Measurements from ENCODE around the gene MBD3L1.
A peak's percentile ranks its signal among the peaks of the same experiment; 100 is the strongest.

Gene MBD3L1

DNA sequence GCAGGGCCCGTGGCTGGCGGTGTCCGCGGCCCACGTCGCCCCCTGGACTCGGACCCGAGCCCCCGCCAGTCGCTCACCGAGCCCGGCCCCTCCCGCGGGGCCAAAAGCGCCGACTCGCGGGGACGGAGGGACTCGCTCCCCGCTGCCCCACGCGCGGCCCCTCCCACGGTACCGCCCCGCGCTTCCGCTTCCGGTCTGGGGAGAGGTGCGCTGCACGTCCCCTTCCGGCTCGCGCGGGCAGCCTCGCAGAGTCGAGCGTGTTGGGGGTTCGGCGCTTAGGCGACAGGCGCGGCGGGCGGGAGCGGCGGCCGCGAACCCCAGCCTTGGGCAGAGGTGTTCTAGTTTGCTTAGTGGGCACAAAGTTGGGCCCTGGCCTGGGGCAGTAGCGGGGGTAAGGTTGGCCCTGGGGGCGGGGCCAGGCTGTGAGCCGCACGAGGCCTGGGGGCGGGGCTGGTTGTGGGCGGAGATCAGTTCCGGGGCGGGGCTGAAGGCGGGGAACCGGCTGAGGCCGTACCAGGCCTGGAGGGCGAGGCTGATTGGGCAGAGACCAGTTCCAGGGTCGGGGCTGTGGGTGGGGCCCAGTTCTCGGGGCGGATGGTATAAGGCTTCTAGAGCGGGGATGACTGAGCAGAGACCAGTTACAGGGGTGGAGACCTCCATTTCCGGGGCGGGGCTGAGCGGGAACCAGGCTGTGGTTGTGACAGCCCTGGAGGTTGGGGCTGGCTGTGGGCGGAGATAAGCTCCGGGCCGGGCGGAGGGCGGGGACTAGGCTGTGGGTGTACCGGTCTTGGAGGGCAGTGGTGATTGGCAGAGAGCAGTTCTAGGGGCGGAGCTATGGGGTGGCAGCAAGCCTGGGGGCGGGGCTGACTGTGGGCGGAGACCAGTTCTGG lies at the start of gene MBD3L1, which contains the start of gene ZNF558:
Gene MBD3L1 (plus strand): TSS at position 246 of the 890 bp plus-strand sequence. CDS start 10,302 bp downstream, outside the sequence.
Gene ZNF558 (minus strand): TSS at position 173 of the 890 bp plus-strand sequence. CDS start 9,645 bp downstream, outside the sequence.
- peak; percentile 99 for DNase-seq (ENCODE audit: low read depth, low spot score)

GRCh38 chr19:8794823-8795222 lies 37.4 kb upstream of the MBD3L1 start:
- DNase-seq (ENCODE audit: low read depth, low spot score), result no peak

DNA sequence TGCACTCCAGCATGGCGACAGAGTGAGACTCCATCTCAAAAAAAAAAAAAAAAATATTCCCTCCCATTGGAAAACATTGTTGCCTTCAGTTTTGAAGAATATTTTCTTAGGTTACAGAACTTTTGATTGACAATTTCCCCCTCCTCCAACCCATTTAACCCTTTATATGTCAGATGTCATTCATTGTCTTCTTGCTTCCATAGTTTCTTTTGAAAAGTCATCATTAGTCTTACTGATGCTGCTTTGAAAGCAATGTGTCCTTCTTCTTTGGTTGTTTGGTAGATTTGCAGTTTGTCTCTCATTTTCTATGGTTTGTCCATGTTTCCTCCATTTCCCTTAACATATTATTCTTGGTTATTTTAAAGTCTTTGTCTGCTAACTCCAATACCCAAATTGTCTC lies 25.5 kb upstream of the MBD3L1 start:
- DNase-seq (ENCODE audit: low read depth, low spot score), result no peak

DNA sequence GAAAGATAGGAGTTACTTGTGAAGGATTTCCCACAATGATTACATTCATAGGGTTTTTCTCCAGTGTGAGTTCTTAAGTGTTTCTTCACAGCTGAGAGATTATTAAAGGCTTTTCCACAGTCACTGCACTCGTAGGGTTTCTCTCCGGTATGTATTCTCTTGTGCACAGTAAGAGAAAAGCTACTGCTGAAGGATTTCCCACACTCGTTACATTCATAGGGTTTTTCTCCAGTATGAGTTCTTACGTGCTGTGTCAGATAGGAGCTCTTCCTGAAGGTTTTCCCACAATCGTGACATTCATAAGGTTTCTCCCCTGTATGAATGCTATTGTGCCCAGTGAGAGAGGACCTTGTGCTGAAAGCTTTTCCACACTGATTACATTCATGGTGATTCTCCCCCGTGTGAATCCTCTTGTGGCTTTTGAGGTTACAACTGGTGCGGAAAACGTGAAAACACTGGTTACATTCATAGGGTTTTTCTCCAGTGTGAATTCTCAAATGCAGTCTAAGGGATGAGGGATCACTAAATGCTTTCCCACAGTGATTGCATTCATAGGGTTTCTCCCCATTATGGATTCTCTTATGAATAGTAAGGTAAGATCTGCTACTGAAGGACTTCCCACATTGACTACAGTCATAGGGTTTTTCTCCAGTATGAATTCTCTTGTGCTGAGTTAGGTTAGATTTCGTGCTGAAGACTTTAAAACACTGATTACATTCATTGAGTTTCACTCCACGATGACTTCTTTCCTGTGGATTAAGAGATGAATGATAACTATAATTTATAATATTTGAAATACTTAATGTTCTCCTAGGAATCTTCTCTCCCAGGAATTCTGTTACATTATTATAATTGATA lies 20.6 kb upstream of the MBD3L1 start:
- DNase-seq (ENCODE audit: low read depth, low spot score), result no peak

DNA sequence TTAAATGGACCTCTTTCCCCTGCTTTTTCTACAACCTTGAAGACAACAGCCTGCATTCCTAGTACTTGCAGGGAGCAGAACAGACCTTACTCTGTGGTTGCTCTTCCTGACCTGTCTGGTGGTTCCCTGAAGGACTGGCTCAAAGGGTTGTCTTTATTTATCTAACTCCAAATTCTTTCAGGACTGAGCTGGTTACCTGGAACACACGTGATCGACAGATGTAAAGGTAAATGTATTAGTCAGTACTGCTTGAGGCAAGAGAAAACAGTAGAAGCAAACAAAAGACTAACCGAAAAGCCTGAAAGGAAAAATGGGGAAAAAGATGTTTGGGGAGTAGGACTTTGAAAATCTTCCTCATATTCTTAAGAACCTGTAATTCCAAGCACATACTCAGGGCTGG lies 18.0 kb upstream of the MBD3L1 start:
- no peak for DNase-seq (ENCODE audit: low read depth, low spot score)

- no peak for DNase-seq (ENCODE audit: low read depth, low spot score)
These were observed 16.4 kb upstream of the MBD3L1 start for GRCh38 chr19:8815780-8816179.

DNA sequence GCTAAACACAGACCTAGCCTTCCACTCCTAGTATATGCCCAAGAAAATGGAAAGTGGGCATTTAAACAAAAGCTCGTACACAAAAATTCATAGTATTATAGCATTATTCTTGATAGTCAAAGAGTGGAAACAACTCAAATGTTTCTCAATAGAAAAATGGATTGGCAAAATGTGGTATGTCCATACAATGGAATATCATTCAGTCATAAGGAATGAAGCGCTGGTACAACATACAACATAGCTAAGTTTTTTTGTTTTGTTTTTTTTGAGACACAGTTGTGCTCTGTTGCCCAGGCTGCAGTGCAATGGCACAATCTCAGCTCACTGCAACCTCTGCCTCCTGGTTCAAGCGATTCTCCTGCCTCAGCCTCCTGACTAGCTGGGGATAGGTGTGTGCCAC lies 11.9 kb upstream of the MBD3L1 start:
- DNase-seq (ENCODE audit: low read depth, low spot score), result no peak

DNA sequence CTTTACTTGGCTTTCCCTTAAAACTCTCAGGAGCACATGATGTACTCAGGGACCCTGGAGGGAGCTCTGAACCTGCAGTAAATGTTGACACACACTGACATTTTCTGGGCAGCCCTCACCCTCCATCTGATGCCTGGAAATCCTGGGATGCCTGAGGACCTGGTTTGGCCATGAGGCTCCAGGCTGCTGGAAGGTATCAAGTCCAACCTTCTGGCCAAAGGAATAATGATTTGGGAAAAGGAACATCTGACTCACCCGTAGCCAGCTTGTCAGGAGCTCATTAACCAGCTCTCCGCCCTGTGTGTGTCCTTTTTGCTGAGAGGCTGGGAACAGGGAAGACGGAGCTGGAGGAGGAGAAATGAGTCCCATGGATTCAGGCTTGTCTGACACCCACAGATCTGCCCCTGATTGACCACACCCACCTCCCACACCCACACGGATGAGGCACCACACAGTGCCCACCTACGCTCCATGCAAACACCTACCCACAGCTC lies 10.4 kb upstream of the MBD3L1 start:
- no peak for DNase-seq (ENCODE audit: low read depth, low spot score)

DNA sequence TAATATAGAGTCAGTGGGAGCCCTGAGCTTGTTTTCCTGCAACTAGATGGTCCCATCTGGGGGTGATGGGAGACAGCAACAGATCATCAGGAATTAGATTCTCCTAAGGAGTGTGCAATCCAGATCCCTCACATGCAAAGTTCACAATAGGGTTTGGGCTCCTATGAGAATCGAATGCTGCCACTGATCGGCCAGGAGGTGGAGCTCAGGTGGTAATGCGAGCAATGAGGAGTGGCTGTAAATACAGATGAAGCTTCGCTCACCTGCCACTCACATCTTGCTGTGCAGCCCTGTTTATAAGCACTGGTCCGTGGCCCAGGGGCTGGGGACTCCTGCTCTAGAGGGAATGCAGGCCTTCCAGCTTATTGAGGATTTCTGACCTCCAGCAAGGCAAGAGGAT lies 5.8 kb upstream of the MBD3L1 start:
- no peak for DNase-seq (ENCODE audit: low read depth, low spot score)

GRCh38 chr19:8827277-8827676 lies 4.9 kb upstream of the MBD3L1 start:
- DNase-seq (ENCODE audit: low read depth, low spot score), result no peak

DNA sequence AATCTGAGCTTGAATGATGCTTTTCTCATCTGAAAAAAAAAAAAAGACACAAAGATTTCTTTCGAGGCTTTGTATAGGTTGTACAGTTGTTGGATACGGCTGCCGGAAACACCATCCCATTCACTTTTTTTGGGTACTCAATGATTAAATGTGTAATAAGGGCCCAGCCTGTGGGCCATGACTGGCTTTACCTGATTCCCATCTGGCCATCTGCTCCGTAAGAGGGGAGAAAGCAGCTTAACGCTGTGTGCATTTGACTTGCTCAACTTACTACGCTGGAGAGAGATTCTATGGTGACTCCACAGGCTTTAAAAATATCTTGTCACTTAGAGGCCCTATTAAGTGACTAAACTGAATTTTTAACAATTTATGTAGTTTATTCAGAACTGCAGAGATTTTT lies 804 bp upstream of the MBD3L1 start:
- no peak for DNase-seq (ENCODE audit: low read depth, low spot score)

GRCh38 chr19:8831832-8832131 lies 395 bp upstream of the MBD3L1 start:
- no peak for DNase-seq (ENCODE audit: low read depth, low spot score)

DNA sequence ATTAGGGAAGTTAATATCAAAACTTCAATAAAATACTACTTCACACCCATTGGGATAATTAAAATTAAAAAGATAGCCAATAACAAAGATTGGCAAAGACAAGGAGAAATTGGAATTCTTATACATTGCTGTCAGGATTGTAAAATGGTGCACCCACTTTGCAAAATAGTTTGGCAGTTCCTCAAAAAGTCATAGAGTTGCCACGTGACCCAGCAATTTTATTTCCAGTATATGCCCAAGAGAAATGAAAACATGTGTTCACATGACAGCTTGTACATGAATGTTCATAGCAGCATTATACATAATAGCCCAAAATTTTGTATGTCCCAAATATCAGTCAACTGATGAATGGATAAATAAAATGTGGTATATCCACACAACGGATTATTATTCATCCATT lies 3.3 kb downstream of the MBD3L1 start:
- DNase-seq (ENCODE audit: low read depth, low spot score), result no peak

DNA sequence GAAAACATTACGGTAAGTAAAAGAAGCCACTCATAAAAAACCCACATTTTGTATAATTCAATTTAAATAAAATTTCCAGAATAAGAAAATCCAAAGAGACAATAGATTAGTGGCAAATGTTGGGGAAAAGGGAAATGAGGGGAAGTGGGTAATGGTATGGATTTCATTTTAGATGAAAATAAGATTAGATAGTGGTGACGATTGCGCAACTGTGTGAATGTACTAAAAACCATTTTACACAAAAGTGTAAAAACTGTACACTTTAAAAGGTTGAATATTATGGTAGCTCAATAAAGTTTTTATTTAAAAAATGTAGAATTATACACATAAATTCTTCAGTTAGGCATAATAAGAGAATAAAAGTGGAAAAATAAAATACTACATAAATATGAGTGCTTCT lies 3.7 kb downstream of the MBD3L1 start:
- DNase-seq (ENCODE audit: low read depth, low spot score), result no peak

DNA sequence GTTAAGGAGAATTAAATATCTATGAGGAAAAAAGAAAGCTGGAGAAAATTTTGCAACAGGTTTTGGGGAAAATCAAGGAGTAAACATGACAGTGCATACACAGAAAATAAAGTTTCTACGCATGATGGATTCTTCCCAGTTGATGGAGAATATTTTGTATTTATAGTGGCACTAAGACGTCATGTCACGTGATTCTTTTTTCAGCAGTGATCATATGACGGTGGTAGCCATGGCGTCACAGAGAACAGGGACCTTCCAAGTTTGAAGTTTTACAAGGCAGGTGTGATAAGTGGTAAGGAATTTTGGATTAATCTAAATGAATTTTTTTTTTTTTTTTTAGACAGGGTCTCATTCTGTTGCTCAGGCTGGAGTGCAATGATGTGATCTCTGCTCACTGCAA lies 8.5 kb downstream of the MBD3L1 start:
- no peak for DNase-seq (ENCODE audit: low read depth, low spot score)

DNA sequence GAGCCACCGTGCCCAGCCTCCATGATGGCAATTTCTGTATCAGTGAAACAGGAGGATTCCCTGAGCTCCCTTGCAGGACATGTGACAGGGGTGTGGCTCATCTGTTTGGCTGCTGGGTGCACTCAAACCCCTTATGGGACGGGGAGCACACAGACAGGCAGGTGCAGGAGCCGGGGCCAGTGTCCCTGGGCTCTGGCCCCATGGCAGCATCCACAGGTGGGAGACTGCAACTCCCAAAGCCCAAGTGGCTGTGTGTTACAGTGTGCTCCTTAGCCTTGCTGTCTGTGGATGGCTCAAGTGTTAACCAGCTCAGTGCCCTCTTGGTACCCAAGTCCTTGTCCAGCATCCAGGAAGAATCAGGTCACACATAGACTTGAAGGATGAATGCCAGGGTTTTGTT lies 14.6 kb downstream of the MBD3L1 start:
- no peak for DNase-seq (ENCODE audit: low read depth, low spot score)

DNA sequence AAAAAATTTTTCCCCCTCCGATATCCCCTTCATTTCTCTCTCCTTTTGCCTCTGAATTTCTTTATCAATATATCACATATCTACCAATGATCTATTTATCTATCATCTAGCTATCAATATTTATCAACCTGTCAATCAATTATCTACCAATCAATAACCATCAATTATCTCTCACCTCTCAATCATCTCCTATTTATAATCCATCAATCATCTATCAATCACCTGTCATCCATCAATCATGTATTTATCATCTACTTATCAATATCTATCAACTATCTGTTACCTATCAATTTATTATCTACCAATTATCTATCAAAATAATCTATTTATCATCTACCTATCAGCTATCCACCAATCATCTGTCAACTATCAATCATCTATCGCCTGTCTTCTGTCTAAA lies 17.1 kb downstream of the MBD3L1 start:
- no peak for DNase-seq (ENCODE audit: low read depth, low spot score)

DNA sequence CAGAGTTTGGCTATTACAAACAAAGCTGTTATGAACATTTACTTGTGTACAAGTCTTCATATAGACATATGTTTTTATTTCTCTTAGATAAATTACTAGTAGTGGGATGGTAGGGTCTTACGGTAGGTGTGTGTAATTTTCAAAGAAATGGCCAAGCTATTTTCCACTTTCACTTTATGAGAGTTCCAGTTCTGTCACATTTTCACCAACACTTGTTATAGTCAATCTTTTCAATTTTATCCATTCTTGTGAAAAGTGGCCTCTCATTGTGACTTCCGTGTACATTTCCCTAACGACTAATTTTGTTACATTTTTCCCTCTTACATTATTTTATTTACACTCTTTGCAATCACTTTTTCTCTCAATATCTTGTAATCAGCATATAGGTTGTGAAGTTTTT lies 18.3 kb downstream of the MBD3L1 start:
- DNase-seq (ENCODE audit: low read depth, low spot score), result no peak

- DNase-seq (ENCODE audit: low read depth, low spot score), result no peak
These were observed 26.1 kb downstream of the MBD3L1 start for GRCh38 chr19:8858260-8858659.

DNA sequence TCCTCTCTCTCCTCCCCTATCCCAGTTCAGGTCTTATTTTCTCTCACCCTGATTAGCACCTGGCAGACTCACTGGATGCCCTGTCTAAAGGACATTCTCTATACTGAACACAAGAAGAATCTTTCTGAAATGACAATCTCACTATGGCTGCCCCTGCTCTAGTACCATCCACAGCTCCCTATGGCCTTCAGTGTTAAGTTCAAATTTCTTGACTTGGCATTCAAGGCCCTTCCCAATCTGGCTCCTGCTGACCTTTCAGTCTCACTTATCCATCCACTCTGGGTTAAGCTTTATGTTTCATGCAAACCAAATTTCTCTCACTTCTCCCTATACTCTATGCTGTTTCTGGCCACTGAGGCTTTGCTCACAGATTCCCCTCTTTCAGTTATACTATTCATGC lies 34.2 kb downstream of the MBD3L1 start:
- DNase-seq (ENCODE audit: low read depth, low spot score), result no peak

- DNase-seq (ENCODE audit: low read depth, low spot score), result no peak
These were observed 45.9 kb downstream of the MBD3L1 start for GRCh38 chr19:8877854-8878705.

Data from activated naive CD8-positive, alpha-beta T cell treated with anti-CD3 and anti-CD28 coated beads, Interleukin-2, amount 50 U/mL, for 16 hours (primary cell).